NCI-H1436 treated with DMSO at 0.1 percent for 48 hours (cell line): ENCODE data around the gene SIAH1.
"Not testable (repeated sequence)": the region's sequence is repeated elsewhere in the genome, so short reads cannot be mapped to it uniquely, and the experiment has no call there.

Source experiments
- DNase-seq: peaks from one replicate; lab custom pipeline; 2025; lab: John Stamatoyannopoulos, UW

Gene SIAH1, protein sequence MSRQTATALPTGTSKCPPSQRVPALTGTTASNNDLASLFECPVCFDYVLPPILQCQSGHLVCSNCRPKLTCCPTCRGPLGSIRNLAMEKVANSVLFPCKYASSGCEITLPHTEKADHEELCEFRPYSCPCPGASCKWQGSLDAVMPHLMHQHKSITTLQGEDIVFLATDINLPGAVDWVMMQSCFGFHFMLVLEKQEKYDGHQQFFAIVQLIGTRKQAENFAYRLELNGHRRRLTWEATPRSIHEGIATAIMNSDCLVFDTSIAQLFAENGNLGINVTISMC

GRCh38 chr16:48385253-48386150, at the start of gene SIAH1:
TSS of gene SIAH1 (minus strand) at chr16:48385413. CDS start at chr16:48362428, 22,985 bp downstream.
- DNase-seq: no peak

DNA sequence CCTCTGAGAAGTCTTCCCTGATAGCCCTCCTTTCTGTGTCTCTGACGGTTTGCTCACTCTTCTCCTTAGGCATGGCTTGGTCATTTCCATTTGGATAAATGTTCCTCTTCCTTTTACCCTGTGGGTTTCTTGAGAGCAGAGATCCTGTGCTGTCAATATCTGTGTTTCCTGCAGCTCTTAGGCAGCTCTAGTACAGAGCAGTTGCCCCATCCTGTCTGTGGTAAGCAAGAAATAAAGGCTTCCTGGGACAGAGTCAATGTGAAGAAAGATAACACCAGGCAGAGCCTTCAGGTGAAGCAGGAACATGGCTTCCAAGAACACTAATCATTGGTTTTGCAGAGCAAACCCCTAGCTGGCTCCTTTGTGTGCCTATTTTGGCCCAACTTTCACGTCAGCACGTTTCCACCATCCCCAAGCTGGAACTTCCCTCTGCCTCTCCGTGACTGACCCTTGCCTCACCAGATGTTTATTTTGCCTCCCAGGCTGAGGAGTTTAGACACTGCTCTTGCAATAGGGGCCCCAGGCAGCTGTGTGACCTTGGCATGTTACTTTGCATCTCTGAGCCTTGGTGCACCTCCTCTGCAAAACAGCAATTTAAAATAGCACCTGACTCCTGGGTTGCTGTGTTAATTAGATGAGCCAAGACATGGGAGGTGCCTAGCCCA, 49.6 kb upstream of the SIAH1 start:
- DNase-seq: no peak

GRCh38 chr16:48433850-48434530, 48.8 kb upstream of the SIAH1 start:
- DNase-seq: no peak

GRCh38 chr16:48433116-48433849, 48.1 kb upstream of the SIAH1 start:
- no peak for DNase-seq

DNA sequence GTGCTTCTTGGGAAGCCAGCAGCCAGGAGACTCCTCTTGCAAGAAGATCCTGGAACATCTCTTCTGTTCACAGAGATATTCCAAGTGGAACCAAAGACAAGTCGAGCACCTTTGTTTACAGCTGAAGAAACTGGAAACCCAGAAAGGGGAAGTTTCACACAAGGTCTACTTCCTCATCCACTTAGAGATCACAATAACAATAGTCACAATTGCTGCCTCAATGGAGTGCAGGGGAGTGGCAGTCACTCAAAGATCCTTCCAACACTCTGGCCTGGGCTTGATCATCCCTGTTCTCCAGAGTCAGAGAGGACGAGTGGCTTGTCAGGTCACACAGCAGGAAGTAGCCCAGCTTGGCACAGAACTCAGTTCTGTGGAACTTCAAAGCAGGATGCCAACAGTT, 46.9 kb upstream of the SIAH1 start:
- no peak for DNase-seq

DNA sequence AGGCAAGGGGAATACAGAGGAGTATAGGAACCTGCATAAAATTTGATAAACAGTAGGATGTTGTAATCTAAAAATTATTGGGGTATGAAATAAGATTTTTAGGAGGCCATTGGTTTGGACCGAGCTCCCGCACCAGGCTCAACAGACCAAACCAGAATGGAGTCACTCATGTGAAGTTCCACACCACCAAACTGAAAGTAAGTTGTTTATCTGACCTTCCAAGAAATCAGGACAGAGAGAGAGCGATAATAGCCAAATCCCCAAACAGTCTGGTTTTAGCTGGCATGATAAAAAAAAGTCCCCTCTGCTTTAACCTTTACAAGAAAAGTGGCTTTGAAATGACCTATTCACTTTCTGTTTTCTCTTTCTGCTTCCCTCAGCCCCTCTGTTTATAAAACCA, 45.7 kb upstream of the SIAH1 start:
- no peak for DNase-seq

DNA sequence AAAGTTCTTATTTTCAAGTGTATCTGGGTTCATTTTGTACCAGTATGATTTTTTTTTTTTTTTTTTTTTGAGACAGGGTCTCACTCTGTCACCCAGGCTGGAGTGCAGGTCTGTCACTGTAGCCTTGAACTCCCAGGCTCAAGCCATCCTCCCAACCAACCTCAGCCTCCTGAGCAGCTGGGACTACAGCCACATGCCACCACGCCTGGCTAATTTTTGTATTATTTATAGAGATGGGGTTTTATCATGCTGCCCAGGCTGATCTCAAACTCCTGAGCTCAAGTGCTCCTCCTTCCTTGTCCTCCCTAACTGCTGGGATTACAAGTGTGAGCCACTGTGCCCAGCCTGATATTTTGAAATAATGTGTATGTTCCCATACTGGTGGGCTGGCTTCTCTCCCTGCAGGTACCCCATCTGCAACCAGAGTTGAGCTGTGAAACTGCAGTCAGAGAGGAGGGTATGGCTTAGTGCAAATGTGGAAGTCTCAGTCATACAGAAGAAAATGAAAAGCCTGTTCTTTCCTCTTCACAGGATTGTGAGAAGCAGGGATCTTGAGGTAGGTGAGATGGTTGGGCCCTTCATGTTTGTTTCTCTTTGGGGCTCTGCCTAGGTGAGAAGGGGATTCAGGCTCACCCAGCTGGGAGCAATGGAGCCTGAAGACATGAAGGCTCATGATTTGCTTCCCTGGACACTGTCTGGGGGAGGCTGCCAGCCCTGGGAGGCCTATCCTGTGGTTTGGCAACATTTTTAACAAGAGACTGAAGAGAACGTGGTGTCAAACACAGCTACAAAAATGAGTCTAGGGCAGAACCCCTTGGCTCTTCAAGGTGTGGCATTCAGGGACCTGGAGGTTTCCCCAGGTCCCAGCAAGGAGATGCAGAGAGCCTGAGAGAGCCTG, 41.3 kb upstream of the SIAH1 start:
- no peak for DNase-seq

DNA sequence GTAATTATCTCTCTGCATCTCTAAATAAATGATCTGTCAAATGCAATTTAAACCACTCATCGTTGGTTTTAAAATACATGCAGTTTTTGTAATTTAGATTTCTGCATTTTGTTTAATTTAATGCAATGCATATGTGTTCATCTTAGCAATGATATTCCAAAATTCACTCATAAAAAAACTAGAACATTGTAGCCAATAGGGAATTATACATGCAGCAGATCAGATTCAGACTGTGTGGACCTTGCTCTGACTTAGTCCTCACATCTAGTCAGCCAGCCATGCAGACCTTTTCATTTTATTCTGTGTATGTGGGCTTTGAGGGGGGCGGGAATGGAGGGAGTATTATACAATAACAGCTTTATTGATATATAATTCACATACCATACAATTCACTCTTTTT, 37.3 kb upstream of the SIAH1 start:
- DNase-seq: no peak

DNA sequence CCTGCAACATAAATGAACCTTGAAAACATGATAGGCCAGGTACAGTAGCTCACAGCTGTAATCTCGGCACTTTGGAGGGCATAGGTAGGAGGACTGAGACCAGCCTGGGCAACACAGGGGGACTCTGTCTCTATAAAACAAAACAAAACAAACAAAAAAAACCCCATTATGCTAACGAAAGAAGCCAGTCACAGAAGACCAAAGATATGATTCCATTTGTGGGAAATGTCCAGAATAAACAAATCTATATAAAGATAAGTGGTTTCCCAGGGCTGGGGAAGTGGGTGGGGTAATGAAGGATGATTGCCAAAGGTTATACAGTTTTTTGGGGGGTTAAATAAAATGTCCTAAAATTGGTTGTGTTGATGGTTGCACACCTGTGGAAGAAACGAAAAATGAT, 36.5 kb upstream of the SIAH1 start:
- DNase-seq: no peak

- no peak for DNase-seq
Observed at GRCh38 chr16:48420437-48420836, 35.2 kb upstream of the SIAH1 start.

DNA sequence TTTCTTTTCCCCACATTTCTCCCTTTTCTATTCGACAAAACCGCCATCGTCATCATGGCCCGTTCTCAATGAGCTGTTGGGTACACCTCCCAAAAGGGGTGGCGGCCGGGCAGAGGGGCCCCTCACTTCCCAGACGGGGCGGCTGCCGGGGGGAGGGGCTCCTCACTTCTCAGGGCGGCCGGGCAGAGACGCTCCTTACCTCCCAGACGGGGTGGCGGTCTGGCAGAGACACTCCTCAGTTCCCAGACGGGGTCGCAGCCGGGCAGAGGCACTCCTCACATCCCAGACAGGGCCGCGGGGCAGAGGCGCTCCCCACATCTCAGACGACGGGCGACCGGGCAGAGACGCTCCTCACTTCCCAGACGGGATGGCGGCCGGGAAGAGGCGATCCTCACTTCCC, 31.4 kb upstream of the SIAH1 start:
- DNase-seq: not testable (repeated sequence)

GRCh38 chr16:48413272-48413671, 28.1 kb upstream of the SIAH1 start:
- no peak for DNase-seq

DNA sequence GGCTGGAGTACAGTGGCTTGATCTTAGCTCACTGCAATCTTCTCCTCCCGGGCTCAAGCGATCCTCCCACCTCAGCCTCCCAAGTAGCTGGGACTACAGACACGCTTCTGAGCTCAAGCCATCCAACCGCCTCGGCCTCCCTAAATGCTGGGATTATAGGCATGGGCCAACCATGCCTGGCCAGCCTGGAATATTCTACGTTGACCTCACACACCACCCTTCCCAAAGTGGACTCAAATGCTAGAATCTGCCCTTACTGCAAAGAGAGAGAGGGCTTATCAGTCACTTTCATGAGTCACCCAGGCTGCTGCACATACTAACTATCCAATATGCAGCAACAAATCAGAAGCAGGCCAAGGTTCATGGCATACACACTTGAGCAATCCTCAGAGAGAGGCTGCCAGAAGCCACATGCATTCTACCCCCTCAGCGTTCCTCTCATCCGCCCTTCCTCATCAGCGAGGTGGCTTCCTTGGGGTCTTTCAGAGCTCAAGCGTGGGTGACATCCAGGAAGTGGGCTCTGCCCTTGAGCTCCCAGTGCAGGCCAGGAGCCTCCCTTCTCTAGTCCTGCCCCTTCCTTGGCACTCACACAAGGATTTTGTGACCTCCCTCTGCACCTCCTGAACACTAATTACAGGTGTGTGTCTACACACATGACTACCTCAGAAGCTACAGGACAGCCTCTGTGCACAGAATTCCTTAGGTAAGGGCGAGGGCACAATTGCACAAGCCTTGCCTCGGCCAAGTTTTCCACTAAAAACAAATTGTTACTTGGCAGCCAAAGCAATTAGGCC, 24.8 kb upstream of the SIAH1 start:
- DNase-seq: no peak

DNA sequence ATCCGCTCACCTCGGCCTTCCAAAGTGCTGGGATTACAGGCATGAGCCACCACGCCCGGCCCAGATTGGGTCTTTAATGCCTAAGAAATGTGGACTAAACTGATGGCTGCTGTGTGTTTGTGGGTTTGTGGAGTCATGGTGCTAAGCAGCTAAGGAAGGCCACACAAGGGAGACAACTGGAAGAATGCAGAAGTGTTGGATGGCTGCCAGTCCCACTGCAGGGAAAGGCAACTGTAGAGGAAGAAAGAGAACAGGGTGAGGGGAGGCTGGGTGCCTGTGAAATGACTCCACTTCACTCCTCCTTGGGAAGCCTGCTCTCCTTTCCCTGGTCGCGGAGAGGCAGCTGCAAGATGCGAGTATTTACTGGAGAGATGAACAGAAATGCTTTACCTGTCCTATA, 23.5 kb upstream of the SIAH1 start:
- no peak for DNase-seq

- DNase-seq: no peak
Observed at GRCh38 chr16:48405907-48406306, 20.7 kb upstream of the SIAH1 start.

- DNase-seq: no peak
Observed at GRCh38 chr16:48405153-48405552, 19.9 kb upstream of the SIAH1 start.

- DNase-seq: not testable (repeated sequence)
Observed at GRCh38 chr16:48402547-48402946, 17.3 kb upstream of the SIAH1 start.

DNA sequence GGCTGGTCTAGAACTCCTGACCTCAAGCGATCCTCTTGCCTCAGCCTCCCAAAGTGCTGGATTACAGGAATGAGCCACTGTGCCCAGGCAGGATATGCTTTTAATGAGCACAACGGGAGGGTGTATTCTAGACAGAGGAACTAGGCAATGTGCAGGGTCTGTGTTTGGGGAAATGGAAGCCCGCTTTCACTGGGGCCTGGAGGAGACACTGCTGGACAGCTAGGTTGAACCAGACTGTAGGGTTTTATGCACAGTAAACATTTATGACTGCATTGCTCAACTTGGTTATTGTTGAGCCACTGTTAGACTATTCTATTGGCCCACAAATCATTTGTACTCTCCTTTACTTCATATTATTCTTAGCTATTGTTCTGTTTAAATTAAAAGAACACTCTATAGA, 10.2 kb upstream of the SIAH1 start:
- no peak for DNase-seq

DNA sequence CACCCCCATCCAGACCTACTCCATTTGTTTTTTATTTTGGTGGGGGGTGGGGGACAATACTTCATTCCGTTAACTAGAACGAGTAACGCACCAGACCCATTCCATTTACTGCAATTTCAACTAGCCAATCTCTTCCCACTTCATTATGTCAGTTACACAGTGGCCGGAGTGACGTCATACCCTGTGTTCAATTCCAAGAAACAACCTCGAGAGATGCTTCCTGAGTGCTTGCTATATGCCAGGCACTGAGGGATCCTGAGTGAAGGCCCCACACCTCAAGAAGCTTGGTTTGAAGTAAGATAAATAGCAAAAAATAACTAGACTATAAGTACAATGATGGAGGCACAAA, 9.1 kb upstream of the SIAH1 start:
- DNase-seq: no peak
